ENCODE data around the gene SLC25A42. TPM values are rescaled to one million over a fixed set of nuclear protein-coding genes. Genes with fewer than 3 reads are reported as not detected.

Gene SLC25A42
- total and polyA plus RNA-seq, 2 of the 4 experiments (the other 2 are of a cell fraction): 2.0 to 9.9 TPM

DNA sequence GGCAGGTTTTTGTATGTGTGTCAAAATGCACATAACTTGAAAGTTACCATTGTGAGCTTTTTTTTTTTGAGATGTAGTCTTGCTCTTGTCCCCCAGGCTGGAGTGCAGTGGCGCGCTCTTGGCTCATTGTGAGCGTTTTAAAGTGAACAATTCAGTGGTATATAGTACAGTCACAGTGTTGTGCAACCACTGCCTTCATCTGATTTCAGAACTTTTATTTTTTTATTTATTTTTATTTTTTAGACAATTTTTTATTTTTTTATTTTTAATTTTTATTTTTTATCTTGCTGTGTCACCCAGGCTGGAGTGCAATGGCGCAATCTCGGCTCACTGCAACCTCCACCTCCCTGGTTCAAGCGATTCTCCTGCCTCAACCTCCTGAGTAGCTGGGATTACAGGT, 15.0 kb downstream of the SLC25A42 start:
- Histone ChIP-seq H3K4ac (ENCODE audit: low read depth, low read length) (no peak overlapping the region), H3K14ac (replicated peaks; ENCODE audit: low read depth, low read length) (no peak overlapping the region), H3K36me3 (ENCODE audit: control insufficient read depth, insufficient read depth, low read length) (peaks cover 2% of the 10 kb centered on the region), H2AFZ (replicated peaks; ENCODE audit: low read length, poor library complexity) (no peak overlapping the region), H3K4me1 (ENCODE audit: control insufficient read depth, insufficient read depth, low read length) (no peaks in the 10 kb centered on the region), H3K27ac (ENCODE audit: insufficient read depth, low read length) (no peak overlapping the region), H3K9ac (ENCODE audit: low read depth, low read length) (no peak overlapping the region), H2BK20ac (ENCODE audit: low read depth, low read length) (no peak overlapping the region), H2BK15ac (ENCODE audit: low read depth, low read length) (no peak overlapping the region), H3K4me3 (ENCODE audit: insufficient read depth, low read depth, low read length) (no peak overlapping the region), H4K20me1 (ENCODE audit: insufficient read depth, low read length) (0 out of 2 replicates have a peak, but pooled peaks cover 4% of the 10 kb centered on the region), H3K23ac (ENCODE audit: low read depth, low read length) (no peak overlapping the region), H3K4me2 (ENCODE audit: low read depth, low read length) (no peak overlapping the region), H4K91ac (ENCODE audit: insufficient read depth, low read depth, low read length) (no peak overlapping the region), H4K8ac (ENCODE audit: low read depth in 2 of 2, low read length in 2 of 2) (no peak overlapping the region), H2BK5ac (ENCODE audit: low read depth, low read length, poor library complexity, severe bottlenecking) (no peak overlapping the region), H4K5ac (ENCODE audit: low read depth, low read length) (no peak overlapping the region), H3K18ac (ENCODE audit: low read depth, low read length) (no peak overlapping the region), H2BK120ac (ENCODE audit: low read depth, low read length) (no peak overlapping the region), H3K56ac (ENCODE audit: extremely low read depth, insufficient read depth, low read length) (no peak overlapping the region), H3K79me1 (ENCODE audit: low read depth in 1 of 2, low read length in 2 of 2) (peaks cover 3% of the 10 kb centered on the region in 2 experiments; a peak in 2 of 4 replicates), H3K9me1 (ENCODE audit: insufficient read depth, low read length) (peaks cover 5% of the 10 kb centered on the region; the same call in 1 of the 2 replicates), H2AK9ac (replicated peaks; ENCODE audit: low read depth, low read length, poor library complexity) (no peak overlapping the region), H2AK5ac (ENCODE audit: low read depth, low read length) (no peak overlapping the region), H3K9me3 (ENCODE audit: control insufficient read depth, insufficient read depth, low read length) (no peaks in the 10 kb centered on the region), H3K27me3 (ENCODE audit: control insufficient read depth, insufficient read depth, low read length) (no peaks in the 10 kb centered on the region)
- intact Hi-C loops (cut with micrococcal nuclease) (no loop called here), in situ Hi-C loops (cut with MboI; ENCODE audit: low sequenced_read_pairs) (no loop called here), dilution Hi-C loops (cut with HindIII; ENCODE audit: low sequenced_read_pairs, unreplicated experiment) (no loop called here)
- TF ChIP-seq, protein P1, sequence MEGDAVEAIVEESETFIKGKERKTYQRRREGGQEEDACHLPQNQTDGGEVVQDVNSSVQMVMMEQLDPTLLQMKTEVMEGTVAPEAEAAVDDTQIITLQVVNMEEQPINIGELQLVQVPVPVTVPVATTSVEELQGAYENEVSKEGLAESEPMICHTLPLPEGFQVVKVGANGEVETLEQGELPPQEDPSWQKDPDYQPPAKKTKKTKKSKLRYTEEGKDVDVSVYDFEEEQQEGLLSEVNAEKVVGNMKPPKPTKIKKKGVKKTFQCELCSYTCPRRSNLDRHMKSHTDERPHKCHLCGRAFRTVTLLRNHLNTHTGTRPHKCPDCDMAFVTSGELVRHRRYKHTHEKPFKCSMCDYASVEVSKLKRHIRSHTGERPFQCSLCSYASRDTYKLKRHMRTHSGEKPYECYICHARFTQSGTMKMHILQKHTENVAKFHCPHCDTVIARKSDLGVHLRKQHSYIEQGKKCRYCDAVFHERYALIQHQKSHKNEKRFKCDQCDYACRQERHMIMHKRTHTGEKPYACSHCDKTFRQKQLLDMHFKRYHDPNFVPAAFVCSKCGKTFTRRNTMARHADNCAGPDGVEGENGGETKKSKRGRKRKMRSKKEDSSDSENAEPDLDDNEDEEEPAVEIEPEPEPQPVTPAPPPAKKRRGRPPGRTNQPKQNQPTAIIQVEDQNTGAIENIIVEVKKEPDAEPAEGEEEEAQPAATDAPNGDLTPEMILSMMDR (conservative IDR thresholded peaks at IDR 0.05; ENCODE audit: low read depth, low read length): no peak
- TF ChIP-seq CEBPB (IDR thresholded peaks at IDR 0.05; ENCODE audit: low read depth, low read length): peak; percentile 61
- ChIA-PET CTCF (interaction anchor here (0.6 kb wide), 1 partner anchor 44 kb away, joined by 3 read pairs; no protein-coding TSS in a partner anchor), POLR2A (ENCODE audit: unreplicated experiment) (no interaction called here)
- no peak for ATAC-seq (ENCODE audit: low read depth)
- no CpG with 5 or more reads among the region's 6 CpGs for WGBS, 2 experiments (ENCODE audit: extremely low coverage in 2 of 2, insufficient read length in 1 of 2)
- BruUV-seq (replicated peaks): no TSS peak
- DNase-seq: no peak
